ENCODE measurements around the gene MRPS12. TPM values are rescaled to one million over a fixed set of nuclear protein-coding genes. Genes with fewer than 3 reads are reported as not detected.

MRPS12 gene
- total and polyA plus RNA-seq, 9 of the 15 experiments (the other 6 are each of a cell fraction or from before 2014, with no cell fraction given), result 8.1 to 174 (median 52.0) TPM

- TF ChIP-seq CHD7 (IDR thresholded peaks at IDR 0.05; ENCODE audit: low read depth, low read length) (no peak), HNRNPH1 (optimal IDR thresholded peaks at IDR 0.05; ENCODE audit: low read depth, low read length) (no peak), PBX2 (CRISPR knock-in tag; IDR thresholded peaks at IDR 0.05; ENCODE audit: low read depth) (no peak), PBX2 (tag; conservative IDR thresholded peaks at IDR 0.05; ENCODE audit: low read depth) (no peak), ZNF217 (CRISPR knock-in tag; IDR thresholded peaks at IDR 0.05) (no peak), DPF2 (IDR thresholded peaks at IDR 0.05) (0 out of 2 replicates have a peak, but pooled peaks have one; percentile 24), ZNF79 (CRISPR knock-in tag; IDR thresholded peaks at IDR 0.05; ENCODE audit: low read depth) (no peak), MXI1 (IDR thresholded peaks at IDR 0.05; ENCODE audit: low read depth, low read length) (no peak), ATF7 (IDR thresholded peaks at IDR 0.05) (no peak), EHMT2 (IDR thresholded peaks at IDR 0.05) (0 out of 2 replicates have a peak, but pooled peaks have one; percentile 16)
- TF ChIP-seq, protein P1, sequence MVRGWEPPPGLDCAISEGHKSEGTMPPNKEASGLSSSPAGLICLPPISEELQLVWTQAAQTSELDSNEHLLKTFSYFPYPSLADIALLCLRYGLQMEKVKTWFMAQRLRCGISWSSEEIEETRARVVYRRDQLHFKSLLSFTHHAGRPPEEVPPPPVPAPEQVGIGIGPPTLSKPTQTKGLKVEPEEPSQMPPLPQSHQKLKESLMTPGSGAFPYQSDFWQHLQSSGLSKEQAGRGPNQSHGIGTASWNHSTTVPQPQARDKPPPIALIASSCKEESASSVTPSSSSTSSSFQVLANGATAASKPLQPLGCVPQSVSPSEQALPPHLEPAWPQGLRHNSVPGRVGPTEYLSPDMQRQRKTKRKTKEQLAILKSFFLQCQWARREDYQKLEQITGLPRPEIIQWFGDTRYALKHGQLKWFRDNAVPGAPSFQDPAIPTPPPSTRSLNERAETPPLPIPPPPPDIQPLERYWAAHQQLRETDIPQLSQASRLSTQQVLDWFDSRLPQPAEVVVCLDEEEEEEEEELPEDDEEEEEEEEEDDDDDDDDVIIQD (CRISPR knock-in tag; IDR thresholded peaks at IDR 0.05), result no peak
Observed at GRCh38 chr19:38920602-38921419, 9.9 kb upstream of the MRPS12 start (continued).
